NCI-H1417 treated with DMSO at 0.1 percent for 48 hours (cell line): ENCODE results near the gene NOLC1.
"Not testable (repeated sequence)": the region's sequence is repeated elsewhere in the genome, so short reads cannot be mapped to it uniquely, and the experiment has no call there.

Source experiments
- DNase-seq: peaks from one replicate; lab custom pipeline; 2025; lab: John Stamatoyannopoulos, UW

The NOLC1 gene

GRCh38 chr10:102154466-102155116 is 2.4 kb downstream of the NOLC1 start:
- no peak for DNase-seq

GRCh38 chr10:102157224-102157623 is 5.0 kb downstream of the NOLC1 start:
- no peak for DNase-seq

GRCh38 chr10:102159051-102159597 is 6.9 kb downstream of the NOLC1 start:
- DNase-seq: no peak

- DNase-seq: no peak
These were observed 7.6 kb downstream of the NOLC1 start for GRCh38 chr10:102159831-102160230.

- DNase-seq: no peak
These were observed 11.3 kb downstream of the NOLC1 start for GRCh38 chr10:102163342-102163989.

- DNase-seq: no peak
These were observed 15.7 kb downstream of the NOLC1 start for GRCh38 chr10:102167861-102168260.

- no peak for DNase-seq
These were observed 18.4 kb downstream of the NOLC1 start for GRCh38 chr10:102170602-102171001.

- DNase-seq: no peak
These were observed 20.1 kb downstream of the NOLC1 start for GRCh38 chr10:102172288-102172687.

- DNase-seq: no peak
These were observed 23.2 kb downstream of the NOLC1 start for GRCh38 chr10:102175415-102175814.

GRCh38 chr10:102184606-102185005 is 32.4 kb downstream of the NOLC1 start:
- no peak for DNase-seq

- DNase-seq: no peak
These were observed 33.1 kb downstream of the NOLC1 start for GRCh38 chr10:102185272-102185671.

- DNase-seq: no peak
These were observed 33.8 kb downstream of the NOLC1 start for GRCh38 chr10:102185811-102186527.

- no peak for DNase-seq
These were observed 36.2 kb downstream of the NOLC1 start for GRCh38 chr10:102188298-102188940.

GRCh38 chr10:102188941-102189898 is 37.0 kb downstream of the NOLC1 start:
- DNase-seq: not testable (repeated sequence)

- no peak for DNase-seq
These were observed 39.8 kb downstream of the NOLC1 start for GRCh38 chr10:102191956-102192355.

- no peak for DNase-seq
These were observed 43.2 kb downstream of the NOLC1 start for GRCh38 chr10:102195296-102195870.

GRCh38 chr10:102196893-102197292 is 44.7 kb downstream of the NOLC1 start:
- no peak for DNase-seq

- no peak for DNase-seq
These were observed 45.8 kb downstream of the NOLC1 start for GRCh38 chr10:102198027-102198426.

- no peak for DNase-seq
These were observed 48.8 kb downstream of the NOLC1 start for GRCh38 chr10:102200751-102201640.

- no peak for DNase-seq
These were observed 50.2 kb downstream of the NOLC1 start for GRCh38 chr10:102202386-102202785.
